HG03457 (cell line): ENCODE measurements around the gene MTCL1.

Source experiments
- ATAC-seq: cut with Tn5 transposase; IDR thresholded peaks from one replicate; pipeline ENCODE4 v1.9.1; 2021; ENCODE audit warnings: moderate number of reproducible peaks; ENCODE audit not compliant: unreplicated experiment

Gene MTCL1

DNA sequence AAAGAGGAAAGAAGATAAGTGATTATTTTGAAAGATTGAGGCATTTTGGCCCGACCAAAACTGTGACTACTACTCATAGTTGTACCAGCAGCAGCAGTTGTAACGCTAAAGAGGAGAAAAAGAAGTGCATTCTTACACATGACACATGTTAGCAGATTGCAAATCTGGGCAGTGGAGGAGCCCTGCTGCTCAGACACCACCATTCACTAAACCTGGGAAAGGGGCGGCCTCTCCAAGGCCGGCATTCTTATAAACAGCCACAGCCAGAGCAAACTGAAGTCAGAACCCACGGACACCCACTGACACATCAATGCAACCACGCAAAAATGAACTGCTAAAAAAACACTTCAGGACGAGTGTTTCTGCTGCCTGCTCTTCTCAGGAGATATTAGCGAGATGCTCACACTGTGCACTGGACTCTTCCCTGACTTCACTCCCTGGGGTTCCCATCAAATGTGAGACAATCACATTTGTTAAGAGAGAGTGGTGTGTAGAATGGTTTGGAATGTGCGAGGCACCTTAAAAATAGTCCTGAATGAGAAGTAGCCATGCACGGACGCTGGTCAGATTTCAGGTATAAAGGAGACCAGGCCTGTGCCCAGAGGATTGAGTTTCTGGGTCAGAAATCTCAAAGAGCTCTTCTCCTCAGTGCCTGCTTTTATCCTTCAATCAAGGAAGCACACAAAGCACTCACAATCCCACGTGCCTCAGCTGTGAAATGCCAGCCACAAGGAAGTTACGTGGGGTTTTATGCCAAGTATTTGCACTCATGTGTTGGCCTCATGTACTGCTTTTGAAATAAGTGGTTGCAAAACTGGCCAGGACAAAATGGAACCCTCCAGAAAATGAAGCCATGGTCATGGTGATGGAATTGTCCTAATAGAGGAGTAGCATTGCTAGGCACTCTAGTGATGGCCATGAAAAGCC, 83.4 kb downstream of the MTCL1 start:
- no peak for ATAC-seq

DNA sequence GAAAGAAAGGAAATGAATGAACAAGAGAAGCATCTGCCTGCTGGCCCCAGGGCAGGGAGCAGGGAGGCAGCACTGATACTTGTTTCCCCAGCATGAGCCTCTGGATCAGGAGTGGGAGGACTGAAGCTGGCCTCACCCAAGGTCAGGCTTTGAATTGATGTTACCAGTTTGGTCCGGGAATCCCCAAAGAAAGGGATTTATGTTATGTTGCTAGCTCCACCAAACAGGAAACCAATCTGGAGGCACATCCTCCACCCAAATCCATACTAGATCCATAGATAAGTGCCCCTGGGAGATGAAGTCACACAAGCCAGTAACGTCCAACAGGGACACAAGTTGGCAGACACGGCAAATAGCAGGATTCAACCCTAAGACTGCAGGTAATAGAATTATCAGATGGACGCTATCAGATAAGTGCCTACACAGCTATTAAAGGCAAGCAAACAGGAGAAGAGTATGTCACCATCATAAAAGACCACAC, 85.9 kb downstream of the MTCL1 start:
- no peak for ATAC-seq

DNA sequence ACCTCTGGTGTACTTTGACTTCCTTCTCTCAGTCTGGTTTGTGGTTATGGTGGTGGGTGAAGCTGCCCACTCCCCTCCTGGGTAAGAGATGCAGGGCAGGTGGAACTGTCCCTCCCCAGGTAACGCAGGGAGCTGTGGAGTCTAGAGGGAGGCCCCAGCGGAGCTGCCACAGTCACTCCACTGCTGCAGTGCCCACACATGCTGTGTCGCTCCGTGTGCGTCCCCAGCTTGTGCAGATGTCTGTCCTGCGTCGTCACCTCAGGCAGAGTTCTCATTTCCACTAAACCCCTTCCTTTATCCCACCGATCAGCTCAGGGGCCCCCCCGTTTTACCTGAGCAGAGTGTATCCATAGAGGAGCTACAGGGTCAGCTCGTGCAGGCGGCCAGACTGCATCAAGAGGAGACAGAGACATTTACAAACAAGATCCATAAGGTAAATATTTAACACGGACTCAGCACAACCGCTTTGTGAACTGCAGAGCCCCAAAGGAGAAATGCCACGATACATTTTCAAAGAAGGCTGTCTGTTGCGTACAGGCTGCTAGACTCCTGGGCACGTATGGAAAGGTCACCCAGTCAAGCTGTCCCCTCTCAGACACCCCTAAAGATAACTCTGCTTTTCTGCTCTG, 87.4 kb downstream of the MTCL1 start:
- no peak for ATAC-seq

DNA sequence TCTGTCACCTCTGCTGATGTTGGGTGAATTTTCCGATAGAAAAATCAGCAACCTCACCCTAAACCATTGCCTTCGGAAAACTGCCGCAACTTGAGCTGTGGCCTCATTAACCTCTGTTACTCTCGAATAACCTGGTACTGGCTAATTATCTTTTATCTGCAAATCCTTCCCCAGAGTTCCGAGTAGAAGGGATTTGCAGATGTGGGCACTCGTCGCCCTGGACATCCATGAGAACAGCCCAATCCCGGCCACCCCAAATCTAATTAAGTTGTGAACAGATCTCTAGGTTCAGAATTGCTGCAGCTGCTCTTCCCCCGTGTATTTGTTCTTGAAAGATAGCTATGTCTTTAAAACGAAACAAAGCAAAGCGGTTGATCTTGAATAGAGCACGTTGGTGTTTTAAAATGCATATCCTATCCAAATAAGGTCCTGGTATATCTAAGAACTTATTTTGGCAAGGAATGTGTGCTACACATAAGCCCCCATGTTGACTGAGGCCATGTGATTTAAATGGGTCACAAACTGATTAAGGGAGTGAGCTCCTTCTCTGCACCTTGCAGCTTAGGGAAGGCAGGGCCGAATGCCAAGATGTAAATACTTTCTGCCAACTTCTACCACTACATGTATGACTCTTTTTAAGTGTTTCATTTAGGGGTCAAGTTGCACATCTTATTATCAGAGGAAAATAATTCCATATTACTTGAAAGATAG, 88.2 kb downstream of the MTCL1 start:
- no peak for ATAC-seq

DNA sequence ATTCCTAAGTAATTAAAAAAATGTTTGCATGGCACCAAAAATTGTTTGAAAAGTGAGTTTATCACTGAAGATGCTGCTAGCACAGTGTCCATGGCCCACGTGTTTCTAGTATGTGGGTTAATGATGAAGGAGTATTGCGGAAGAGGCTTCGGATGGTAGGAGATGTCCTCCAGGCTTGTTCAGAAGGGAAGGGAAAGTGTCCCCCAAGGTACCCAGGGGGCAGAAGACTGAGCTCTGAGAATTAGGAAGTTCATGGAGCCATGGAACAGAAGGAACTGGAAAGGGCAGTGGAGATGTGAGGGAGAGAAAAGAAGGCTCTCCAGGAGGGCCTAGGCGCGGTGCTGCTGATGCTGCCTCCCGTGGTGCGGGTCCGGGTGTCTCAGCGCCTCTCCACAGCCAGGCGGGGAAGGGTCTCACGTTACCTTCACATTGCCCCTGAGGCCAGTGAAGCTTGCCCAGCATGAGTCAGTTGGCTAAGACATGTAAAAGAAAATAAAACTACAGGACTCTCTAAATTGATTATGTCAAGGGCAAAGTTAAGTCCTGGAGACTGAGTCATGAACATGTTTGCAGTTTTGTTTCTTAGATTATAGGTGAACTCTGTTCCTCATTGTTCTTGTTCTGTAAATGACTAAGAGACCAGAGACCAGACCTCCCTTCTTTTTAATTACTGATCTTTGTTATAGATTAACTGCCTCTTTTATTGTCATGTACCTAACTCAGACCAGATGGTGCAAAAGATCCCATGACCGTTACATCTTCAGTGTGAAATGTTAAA, 89.0 kb downstream of the MTCL1 start:
- no peak for ATAC-seq

DNA sequence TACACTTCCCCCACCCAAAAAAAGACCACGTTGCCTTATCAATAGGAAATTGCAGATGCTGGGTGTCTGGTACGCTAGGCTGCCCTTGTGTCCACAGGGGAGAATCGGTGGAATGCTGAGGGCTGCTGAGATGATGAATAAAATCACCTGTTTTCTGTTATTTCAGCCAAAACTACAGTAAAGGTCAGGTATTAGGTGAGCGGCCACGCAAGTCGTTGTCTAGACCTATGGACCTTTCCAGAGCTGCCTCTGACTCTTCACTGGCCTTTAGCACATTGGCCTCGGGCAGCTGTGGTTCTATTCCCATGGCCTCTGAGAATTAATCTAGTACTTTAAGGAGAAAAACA, 89.6 kb downstream of the MTCL1 start:
- no peak for ATAC-seq

DNA sequence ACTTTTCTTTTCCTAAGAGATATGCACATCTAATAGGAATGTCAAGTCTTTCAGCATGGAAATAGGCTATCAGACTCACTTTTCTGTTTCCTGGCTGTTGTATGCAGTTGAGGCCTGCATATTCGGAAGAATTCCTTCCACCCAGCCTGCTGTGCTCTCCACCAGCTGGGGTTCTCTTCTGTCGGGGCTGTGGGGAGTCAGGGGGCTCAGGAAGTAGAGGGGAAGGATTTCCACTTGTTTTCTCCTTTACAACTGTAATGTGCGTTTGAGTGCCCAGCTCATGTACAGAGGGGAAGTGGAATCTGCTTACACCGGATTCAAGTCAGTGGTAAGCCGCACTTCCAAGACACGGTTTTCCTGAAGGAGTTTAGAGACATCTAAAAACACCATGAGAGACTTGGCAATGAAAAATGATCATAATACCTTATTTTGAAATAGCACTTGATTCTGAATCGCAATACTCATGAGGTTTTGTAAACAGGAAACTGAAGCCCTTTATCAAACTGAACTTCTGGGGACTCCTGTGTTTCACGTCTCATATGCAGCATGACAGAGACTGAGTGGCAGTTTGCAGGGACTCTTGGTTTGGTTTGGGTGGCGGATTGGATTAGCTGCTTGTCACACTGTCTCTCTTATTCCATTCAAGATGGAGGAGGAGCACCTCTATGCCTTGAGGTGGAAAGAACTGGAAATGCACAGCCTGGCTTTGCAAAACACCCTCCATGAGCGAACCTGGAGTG, 90.4 kb downstream of the MTCL1 start:
- ATAC-seq, result no peak

DNA sequence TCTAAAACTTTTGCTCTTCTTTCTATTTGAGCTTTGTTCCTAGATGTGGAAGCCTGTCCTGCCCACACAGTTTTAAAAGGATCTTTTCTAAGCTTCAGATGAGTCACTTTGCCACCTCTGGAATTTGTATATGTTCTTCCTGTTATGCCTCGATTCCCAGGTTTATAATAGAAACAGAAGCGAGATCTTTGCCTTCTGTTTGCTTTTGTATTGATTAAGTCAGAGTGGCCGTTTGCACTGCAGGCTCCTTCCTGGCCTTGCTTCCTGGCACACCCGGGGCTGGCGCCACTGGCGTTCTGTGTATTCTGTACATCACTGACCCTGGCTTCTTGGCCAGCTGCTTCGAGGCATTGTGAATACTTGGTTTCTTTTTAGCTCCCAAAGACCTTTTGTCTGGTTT, 91.8 kb downstream of the MTCL1 start:
- ATAC-seq, result no peak

DNA sequence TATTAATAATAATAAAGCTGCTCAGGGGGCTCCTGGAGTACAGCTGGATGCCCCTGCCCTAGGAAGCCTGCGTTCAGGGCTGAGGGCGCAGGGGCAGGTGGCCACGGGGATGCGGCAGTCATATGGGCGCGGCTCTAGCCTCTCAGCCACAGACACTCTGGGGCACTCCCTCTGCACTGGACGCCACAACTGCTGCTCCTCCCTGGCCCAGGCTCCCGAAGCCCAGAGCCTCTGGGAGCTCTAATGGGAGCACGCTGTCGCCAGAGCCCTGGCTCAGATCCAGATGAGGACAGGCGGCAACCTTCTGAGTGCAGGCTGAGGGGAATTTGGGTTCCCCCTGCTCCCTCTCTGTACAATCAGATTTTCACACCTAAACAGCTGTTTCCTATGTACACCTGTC, 93.6 kb downstream of the MTCL1 start:
- no peak for ATAC-seq

DNA sequence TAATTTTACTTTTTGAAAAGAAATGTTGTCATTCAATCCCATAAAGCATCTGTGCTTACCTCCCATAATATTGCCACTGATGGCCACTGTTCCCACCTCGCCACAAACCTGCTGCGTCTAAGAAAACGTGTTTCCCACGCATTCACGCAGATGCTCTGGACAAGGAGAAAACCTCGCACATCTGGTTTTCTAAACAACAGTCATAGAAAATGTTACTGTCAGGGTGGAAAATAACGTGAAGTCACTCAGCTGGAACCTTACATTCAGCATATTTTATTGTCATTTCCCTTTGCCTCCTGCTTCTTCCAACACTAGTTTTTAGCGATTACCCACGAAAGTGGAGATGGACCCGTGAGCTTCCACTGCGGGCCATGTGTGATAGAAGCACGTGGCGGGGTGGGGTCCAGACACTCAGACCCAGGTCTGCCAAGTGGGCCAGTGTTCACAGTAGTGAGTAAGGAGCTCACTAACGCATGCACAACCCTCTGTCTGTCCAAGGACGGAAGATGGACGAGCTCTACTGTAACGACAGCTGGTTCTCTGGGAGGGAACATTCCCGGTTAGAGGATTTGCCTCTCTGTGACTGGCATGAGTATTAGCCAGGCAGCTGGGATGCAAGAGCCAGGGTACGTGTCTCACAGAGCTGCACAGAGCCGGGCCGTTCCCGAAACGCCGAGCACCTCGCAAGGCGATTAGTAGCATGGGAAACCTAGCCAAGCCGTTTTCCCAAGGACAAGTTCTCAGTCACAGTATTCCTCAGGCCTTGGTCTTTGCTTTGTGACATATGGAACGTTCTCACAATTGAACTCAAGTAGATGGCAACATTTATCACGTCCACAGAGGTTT, 94.5 kb downstream of the MTCL1 start:
- ATAC-seq, result no peak

DNA sequence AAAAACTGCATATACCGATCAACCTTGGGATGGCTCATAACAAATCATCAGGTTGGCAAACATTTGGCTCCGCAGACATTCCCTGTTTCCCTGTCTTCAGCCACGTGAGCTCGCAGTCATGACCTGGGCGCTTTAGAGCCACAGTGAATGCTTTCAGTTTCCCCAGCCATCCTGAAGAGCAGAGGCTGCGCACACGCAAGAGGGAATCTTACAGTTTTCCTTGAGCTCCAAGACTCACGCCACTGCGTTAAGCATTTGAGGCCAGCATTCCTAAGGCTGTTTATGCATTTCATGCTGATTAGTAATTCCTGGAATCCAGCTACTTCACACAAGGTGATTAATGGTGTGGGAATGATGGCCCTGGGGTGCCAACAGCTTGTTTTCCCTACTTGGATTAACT, 95.1 kb downstream of the MTCL1 start:
- ATAC-seq, result no peak

DNA sequence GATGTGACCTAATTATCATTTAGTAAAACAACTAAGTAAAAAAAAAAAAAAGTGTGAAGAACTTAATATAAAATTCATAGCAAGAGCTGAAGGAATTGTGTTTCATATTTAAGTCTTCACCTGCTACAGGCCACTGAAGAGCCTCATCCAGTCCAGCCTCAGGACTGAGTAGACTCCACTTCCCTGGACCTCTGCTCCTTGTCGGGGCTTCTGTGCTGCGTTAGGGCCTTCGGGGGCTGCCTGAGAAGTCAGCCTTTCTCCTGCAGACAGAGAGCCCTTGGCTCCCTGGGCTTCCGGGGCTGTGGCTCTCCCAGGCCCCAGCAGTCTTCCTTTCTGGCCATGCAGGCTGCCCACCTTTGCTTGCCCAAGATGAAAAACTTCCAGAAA, 95.5 kb downstream of the MTCL1 start:
- ATAC-seq, result no peak

DNA sequence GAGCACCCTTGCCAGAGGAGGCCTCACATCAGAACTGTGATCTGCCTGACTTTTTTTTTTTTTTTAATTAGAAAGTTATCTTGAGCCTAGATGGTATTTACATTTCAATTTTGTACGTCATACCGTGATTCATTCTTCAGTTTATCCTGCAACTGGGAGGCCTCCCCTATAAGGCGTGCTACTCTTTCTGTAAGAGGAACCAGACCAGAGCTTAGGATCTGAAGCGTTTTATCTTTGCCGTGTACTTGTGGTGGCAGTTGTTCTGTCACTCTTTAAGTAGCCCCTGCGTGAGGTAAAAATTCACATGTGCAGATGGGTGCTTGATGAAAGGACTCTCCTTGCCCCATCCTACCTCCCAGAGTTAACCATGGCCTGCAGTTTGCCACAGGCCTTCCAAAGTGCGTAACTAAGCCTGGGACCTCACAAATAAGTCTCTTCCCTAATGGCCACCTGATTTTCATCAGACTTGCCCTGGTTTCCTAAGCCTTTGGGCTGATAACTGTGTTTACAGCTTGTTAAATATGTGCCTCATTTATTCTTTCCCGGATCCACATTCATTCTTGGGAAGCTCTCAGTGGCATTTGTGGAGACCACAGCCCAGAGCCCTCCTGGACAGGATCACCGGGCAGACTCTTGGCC, 96.0 kb downstream of the MTCL1 start:
- ATAC-seq, result no peak

DNA sequence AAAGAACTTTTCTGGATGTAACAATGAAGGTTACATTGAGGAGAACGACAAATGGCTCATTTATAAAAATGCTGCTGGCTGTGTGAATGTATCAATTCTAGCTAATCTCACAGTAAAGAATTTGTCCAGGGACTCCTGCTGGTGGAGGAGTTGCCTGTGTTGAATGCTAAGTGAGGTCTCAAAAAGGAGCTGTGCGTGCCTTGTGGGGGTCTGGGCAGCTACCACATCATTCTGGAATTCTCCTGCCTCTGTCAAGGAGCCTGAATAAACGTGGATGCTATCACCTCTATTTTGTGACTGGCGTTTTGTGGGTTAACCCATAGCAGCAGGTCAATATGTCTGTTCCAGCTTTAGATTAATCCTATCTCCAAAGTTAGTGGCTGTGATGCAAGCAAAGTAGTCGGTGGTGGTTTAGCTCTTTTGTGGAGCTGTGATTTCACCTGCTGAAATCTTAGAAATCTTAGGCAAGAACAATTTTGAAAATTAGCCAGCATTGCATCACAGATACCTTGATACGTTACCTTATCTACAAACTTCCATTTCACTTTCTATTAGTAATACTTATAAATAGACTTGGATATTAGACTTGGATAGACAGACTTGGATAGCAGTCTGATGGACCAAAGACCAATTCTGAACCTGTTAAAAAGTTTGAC, 96.8 kb downstream of the MTCL1 start:
- no peak for ATAC-seq

DNA sequence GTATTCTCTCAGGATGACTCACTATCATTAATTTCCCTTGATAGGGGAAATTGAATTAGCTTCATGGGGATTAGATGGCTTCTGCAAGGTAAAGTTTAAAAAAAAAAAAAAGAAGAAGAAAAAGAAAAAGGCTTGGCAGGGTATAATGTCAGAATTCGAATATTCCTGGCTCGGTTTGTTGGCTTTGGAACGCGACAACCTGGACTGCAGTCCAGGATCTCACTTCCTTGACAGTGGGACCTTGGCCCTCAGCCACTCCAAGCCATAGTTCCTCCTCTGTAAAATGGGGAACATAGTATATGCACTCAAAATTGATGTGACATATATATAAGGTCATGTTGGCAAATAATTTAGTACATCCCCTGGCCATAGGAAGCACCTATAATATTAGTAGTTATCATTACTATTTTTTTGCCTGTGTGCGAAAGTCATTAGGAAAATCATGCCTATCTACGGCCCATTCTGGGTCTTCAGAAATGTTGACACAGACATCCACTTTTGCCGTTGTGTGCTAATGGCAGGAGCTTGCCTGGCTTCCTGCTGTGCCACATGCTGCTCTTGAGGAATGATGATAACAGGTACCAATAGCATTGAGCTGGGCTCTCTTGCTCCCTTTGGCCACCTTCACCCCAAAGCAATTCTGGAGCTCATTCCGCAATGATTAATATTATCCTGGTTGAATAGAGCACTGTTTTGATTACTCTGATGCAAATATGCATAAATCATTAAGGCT, 97.9 kb downstream of the MTCL1 start:
- no peak for ATAC-seq

DNA sequence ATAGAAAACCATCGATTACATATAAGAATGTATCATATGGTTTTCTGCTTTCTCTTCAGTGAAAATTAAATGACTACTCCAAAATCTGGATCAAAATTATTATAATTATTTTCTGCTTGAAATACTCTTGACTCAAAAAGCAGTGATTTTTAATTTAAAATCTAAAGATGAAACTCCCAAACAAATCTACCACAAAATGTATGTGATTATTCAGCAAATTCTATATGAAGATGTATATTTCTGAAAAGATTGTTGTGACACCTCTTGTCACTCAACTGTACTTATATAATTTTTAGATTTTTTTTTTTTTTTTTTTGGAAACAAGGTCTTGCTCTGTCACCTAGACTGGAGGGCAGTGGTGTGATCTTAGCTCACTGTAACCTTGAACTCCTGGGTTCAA, 98.6 kb downstream of the MTCL1 start:
- no peak for ATAC-seq

DNA sequence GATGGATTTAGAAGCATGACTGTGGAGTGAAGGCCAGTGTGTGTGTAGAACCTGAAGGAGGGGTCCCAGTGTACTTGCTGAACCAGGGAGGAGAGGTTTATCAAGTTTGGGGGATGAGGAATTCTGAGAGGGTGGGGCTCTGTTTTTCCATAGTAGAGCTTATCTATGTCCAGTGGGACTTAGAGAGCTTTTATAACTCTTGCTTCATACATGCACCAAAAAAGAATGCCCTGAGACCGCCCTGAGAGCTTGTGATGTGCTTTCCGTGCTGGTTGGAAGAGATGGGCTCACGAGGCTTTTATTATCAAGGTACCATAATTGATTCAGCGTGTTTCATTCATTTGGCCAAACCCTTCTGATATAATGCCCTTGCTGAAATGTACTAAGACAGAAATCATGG, 100.2 kb downstream of the MTCL1 start:
- ATAC-seq, result no peak
